K562 (cell line): Measurements from ENCODE around the gene CFAP141. TPM values are rescaled to one million over a fixed set of nuclear protein-coding genes. Genes with fewer than 3 reads are reported as not detected.

ENCODE experiments used
- ATF7 ChIP-seq: fragments of 450-650 bp; IDR thresholded peaks from 2 replicates; pipeline ENCODE4 v1.7.1; 2014; ENCODE audit warnings: mild to moderate bottlenecking, moderate library complexity
- HLTF ChIP-seq: fragments of 450-650 bp; IDR thresholded peaks from 2 replicates; pipeline ENCODE4 v1.6.1; 2016
- KAT7 ChIP-seq: sonication (generic); formaldehyde crosslinking; IDR thresholded peaks from 2 replicates; pipeline ENCODE4 v1.8.0; 2022; ENCODE audit warnings: missing genetic modification reagents, mild to moderate bottlenecking, borderline replicate concordance
- MAZ ChIP-seq, 2 experiments: fragments of 450-650 bp in 1 of 2; sonication (generic) in 1 of 2; formaldehyde crosslinking; IDR thresholded peaks in 1 of 2; conservative IDR thresholded peaks in 1 of 2; 2 replicates each; pipeline versions ENCODE4 v1.4.0 to v1.5.0; 2020; ENCODE audit warnings: mild to moderate bottlenecking in 1 of 2, missing genetic modification reagents in 1 of 2
- NCOA4 ChIP-seq: fragments of 450-650 bp; IDR thresholded peaks from 2 replicates; pipeline ENCODE4 v1.6.1; 2018; ENCODE audit warnings: mild to moderate bottlenecking; ENCODE audit not compliant: partially characterized antibody
- NR2C2 ChIP-seq, 2 experiments: fragments of 200-800 bp in 1 of 2; sonication (Bioruptor generic) in 1 of 2; sonication (generic) in 1 of 2; formaldehyde crosslinking in 1 of 2; IDR thresholded peaks; 2 replicates each; pipeline versions ENCODE4 v1.6.1 to v1.8.0; 2016 to 2022; ENCODE audit warnings: mild to moderate bottlenecking in 1 of 2, missing compliant biosample characterization in 1 of 2, missing genetic modification characterization in 1 of 2, missing genetic modification reagents in 1 of 2
- SMARCC2 ChIP-seq: fragments of 450-650 bp; IDR thresholded peaks from 2 replicates; pipeline ENCODE4 v1.6.1; 2017; ENCODE audit warnings: antibody characterized with exemption, moderate library complexity, mild to moderate bottlenecking, low read depth
- ZBTB43 ChIP-seq: sonication (generic); formaldehyde crosslinking; IDR thresholded peaks from 2 replicates; pipeline ENCODE4 v1.8.0; 2023; ENCODE audit warnings: mild to moderate bottlenecking, missing genetic modification reagents
- ZNF23 ChIP-seq: fragments of 250-450 bp; sonication (Bioruptor Pico); IDR thresholded peaks from 2 replicates; pipeline ENCODE4 v1.4.0; 2020; ENCODE audit warnings: mild to moderate bottlenecking
- ZNF318 ChIP-seq, 2 experiments: fragments of 450-650 bp; IDR thresholded peaks; 2 replicates each; pipeline ENCODE4 v1.6.1; 2016; ENCODE audit warnings: mild to moderate bottlenecking in 2 of 2, borderline replicate concordance in 1 of 2, low read depth in 1 of 2, moderate library complexity in 1 of 2
- ZNF57 ChIP-seq: fragments of 450-650 bp; formaldehyde crosslinking; IDR thresholded peaks from 2 replicates; pipeline ENCODE4 v1.4.0; 2020; ENCODE audit warnings: mild to moderate bottlenecking, moderate library complexity
- ZNF584 ChIP-seq: fragments of 200-800 bp; sonication (Bioruptor generic); IDR thresholded peaks from 2 replicates; pipeline ENCODE4 v1.6.1; 2016; ENCODE audit warnings: low read depth, mild to moderate bottlenecking, missing genetic modification characterization, missing compliant biosample characterization
- polyA plus RNA-seq, 8 experiments: library from polyadenylated mRNA; depleted of rRNA in 4 of 8; stranded (reverse) in 5 of 8; unstranded in 3 of 8; fragments of >200 nt; fragmentation: Nextera tagmentation in 2 of 8; fragmentation: Illumina TruSeq in 1 of 8; extraction: Ambion mirVana in 2 of 8; extraction: Trizol in 1 of 8; gene quantifications; 2 replicates each; pipeline versions ENCODE4 v1.2.1 to v1.2.3, GENCODE V29; 2011 to 2014; ENCODE audit warnings: inconsistent platforms in 1 of 8, missing spikeins in 1 of 8
- total RNA-seq, 7 experiments: library from RNA; depleted of rRNA in 6 of 7; stranded (reverse); fragments of >200 nt in 6 of 7; fragmentation: Illumina TruSeq in 2 of 7; extraction: Trizol in 2 of 7; gene quantifications; 2 replicates each; pipeline versions ENCODE4 v1.2.1 to v1.2.3, GENCODE V29; 2011 to 2021; ENCODE audit warnings: low replicate concordance in 1 of 7
- TF ChIP-seq, protein P1 (sequence below): IDR thresholded peaks from 3 replicates; pipeline ENCODE4 v1.6.1; 2011; ENCODE audit warnings: borderline replicate concordance, mild to moderate bottlenecking, moderate library complexity; ENCODE audit not compliant: insufficient read length; ENCODE audit errors: extremely low read depth

The CFAP141 gene
- total and polyA plus RNA-seq, 9 of the 15 experiments (the other 6 are each of a cell fraction or from before 2014, with no cell fraction given): not detected

GRCh38 chr1:154183046-154183915 is 22.9 kb downstream of the CFAP141 start (continued):
- TF ChIP-seq, protein P1, sequence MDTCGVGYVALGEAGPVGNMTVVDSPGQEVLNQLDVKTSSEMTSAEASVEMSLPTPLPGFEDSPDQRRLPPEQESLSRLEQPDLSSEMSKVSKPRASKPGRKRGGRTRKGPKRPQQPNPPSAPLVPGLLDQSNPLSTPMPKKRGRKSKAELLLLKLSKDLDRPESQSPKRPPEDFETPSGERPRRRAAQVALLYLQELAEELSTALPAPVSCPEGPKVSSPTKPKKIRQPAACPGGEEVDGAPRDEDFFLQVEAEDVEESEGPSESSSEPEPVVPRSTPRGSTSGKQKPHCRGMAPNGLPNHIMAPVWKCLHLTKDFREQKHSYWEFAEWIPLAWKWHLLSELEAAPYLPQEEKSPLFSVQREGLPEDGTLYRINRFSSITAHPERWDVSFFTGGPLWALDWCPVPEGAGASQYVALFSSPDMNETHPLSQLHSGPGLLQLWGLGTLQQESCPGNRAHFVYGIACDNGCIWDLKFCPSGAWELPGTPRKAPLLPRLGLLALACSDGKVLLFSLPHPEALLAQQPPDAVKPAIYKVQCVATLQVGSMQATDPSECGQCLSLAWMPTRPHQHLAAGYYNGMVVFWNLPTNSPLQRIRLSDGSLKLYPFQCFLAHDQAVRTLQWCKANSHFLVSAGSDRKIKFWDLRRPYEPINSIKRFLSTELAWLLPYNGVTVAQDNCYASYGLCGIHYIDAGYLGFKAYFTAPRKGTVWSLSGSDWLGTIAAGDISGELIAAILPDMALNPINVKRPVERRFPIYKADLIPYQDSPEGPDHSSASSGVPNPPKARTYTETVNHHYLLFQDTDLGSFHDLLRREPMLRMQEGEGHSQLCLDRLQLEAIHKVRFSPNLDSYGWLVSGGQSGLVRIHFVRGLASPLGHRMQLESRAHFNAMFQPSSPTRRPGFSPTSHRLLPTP: no peak
- TF ChIP-seq HLTF (peak; percentile 85), NR2C2 (CRISPR knock-in tag; IDR thresholded peaks at IDR 0.05) (no peak; the same call in 1 of the 2 replicates), NR2C2 (tag; IDR thresholded peaks at IDR 0.05) (peak; percentile 85), ATF7 (peak; percentile 79), ZNF57 (CRISPR knock-in tag) (no peak), ZBTB43 (CRISPR knock-in tag) (no peak), NCOA4 (no peak), ZNF23 (no peak), SMARCC2 (no peak), ZNF584 (CRISPR knock-in tag) (no peak), KAT7 (no peak), MAZ (CRISPR knock-in tag; conservative IDR thresholded peaks at IDR 0.05 in 1 of 2, IDR thresholded peaks at IDR 0.05 in 1 of 2) (peak; percentile 76 to 77; a peak in 3 of 4 replicates), ZNF318 (IDR thresholded peaks at IDR 0.05; ENCODE audit: borderline replicate concordance in 1 of 2, low read depth in 1 of 2) (no peak)
